CD8-positive, alpha-beta memory T cell (primary cell): ENCODE data around the gene RD3L. TPM values are rescaled to one million over a fixed set of nuclear protein-coding genes. Genes with fewer than 3 reads are reported as not detected.
"Not testable (repeated sequence)": the region's sequence is repeated elsewhere in the genome, so short reads cannot be mapped to it uniquely, and the experiment has no call there.

ENCODE experiments used
- CTCF ChIA-PET: fragments of 350-600 bp; sonication (Branson Sonifier 250); formaldehyde crosslinking; loops from one replicate; lab custom pipeline; 2021; ENCODE audit warnings: antibody characterized with exemption; lab: Charles Lee
- POLR2A ChIA-PET: fragments of 350-600 bp; sonication (Branson Sonifier 250); formaldehyde crosslinking; loops from one replicate; lab custom pipeline; 2021; ENCODE audit warnings: antibody characterized with exemption; lab: Charles Lee
- DNase-seq, 5 donors: peaks; one replicate each; pipeline versions ENCODE4 v3.0.0 to v3.0.0-alpha.2; 2020 to 2022; ENCODE audit warnings: mixed read lengths in 1 of 5
- H3K27ac ChIP-seq: one replicate; pipeline ENCODE4 v1.7.0; 2013; ENCODE audit warnings: low read depth, mild to moderate bottlenecking, low read length, moderate library complexity
- H3K27me3 ChIP-seq: 2 replicates; pipeline ENCODE4 v1.7.0; 2013; ENCODE audit warnings: low read length, mild to moderate bottlenecking; ENCODE audit not compliant: insufficient read depth, poor library complexity, severe bottlenecking
- H3K36me3 ChIP-seq: 2 replicates; pipeline ENCODE4 v1.7.0; 2013; ENCODE audit warnings: mild to moderate bottlenecking, low read length, moderate library complexity; ENCODE audit not compliant: insufficient read depth
- H3K4me1 ChIP-seq: 2 replicates; pipeline ENCODE4 v1.7.0; 2013; ENCODE audit warnings: mild to moderate bottlenecking, low read length, moderate library complexity; ENCODE audit not compliant: insufficient read depth
- H3K4me3 ChIP-seq: 2 replicates; pipeline ENCODE4 v1.7.0; 2013; ENCODE audit warnings: mild to moderate bottlenecking, low read length
- H3K9me3 ChIP-seq: 2 replicates; pipeline ENCODE4 v1.7.0; 2013; ENCODE audit warnings: mild to moderate bottlenecking, low read length
- H3K27ac Mint-ChIP-seq, 8 donors: one replicate each; pipeline ENCODE4 v1.8.0; 2020 to 2021; ENCODE audit warnings: mixed read lengths in 8 of 8, mild to moderate bottlenecking in 6 of 8, inconsistent platforms in 3 of 8, moderate library complexity in 3 of 8
- H3K27me3 Mint-ChIP-seq, 2 donors: one replicate each; pipeline ENCODE4 v1.8.0; 2020 to 2021; ENCODE audit warnings: mixed read lengths in 2 of 2, mild to moderate bottlenecking in 1 of 2, moderate library complexity in 1 of 2
- H3K36me3 Mint-ChIP-seq, 3 donors: one replicate each; pipeline ENCODE4 v1.8.0; 2020 to 2021; ENCODE audit warnings: mixed read lengths in 3 of 3, inconsistent platforms in 1 of 3, mild to moderate bottlenecking in 1 of 3
- H3K4me1 Mint-ChIP-seq, 3 donors: one replicate each; pipeline ENCODE4 v1.8.0; 2020 to 2021; ENCODE audit warnings: mixed read lengths in 3 of 3, inconsistent platforms in 1 of 3, mild to moderate bottlenecking in 1 of 3
- H3K4me3 Mint-ChIP-seq, 7 donors: one replicate each; pipeline ENCODE4 v1.8.0; 2020 to 2021; ENCODE audit warnings: mixed read lengths in 7 of 7, mild to moderate bottlenecking in 6 of 7, moderate library complexity in 4 of 7, inconsistent platforms in 2 of 7
- H3K9me3 Mint-ChIP-seq, 5 donors: one replicate each; pipeline ENCODE4 v1.8.0; 2020 to 2022; ENCODE audit warnings: mixed read lengths in 5 of 5, mild to moderate bottlenecking in 3 of 5, moderate library complexity in 2 of 5, inconsistent platforms in 1 of 5
- polyA plus RNA-seq: library from polyadenylated mRNA; unstranded; fragments of 300-500 nt; fragmentation: Illumina TruSeq; gene quantifications from one replicate; pipeline ENCODE4 v1.2.3, GENCODE V29; 2021
- total RNA-seq, 2 experiments: library from RNA; stranded (reverse); gene quantifications; one replicate each; pipeline ENCODE4 v1.2.3, GENCODE V29; 2021

Gene RD3L
- total RNA-seq (not detected), polyA plus RNA-seq (not detected)

GRCh38 chr14:103941973-103942736 lies at the start of gene RD3L:
Gene RD3L (minus strand): TSS chr14:103942529. CDS start chr14:103941695, 834 bp downstream.
- no peaks in the 10 kb centered on the region for H3K4me1 ChIP-seq
- POLR2A ChIA-PET: no interaction called here
- H3K27ac Mint-ChIP-seq: no peak within 1 kb of the TSS

GRCh38 chr14:103989964-103990363 lies 47.6 kb upstream of the RD3L start:
- ChIA-PET POLR2A (no interaction called here), CTCF (interaction anchor here (1.1 kb wide), 1 partner anchor 89 kb away, joined by 3 read pairs; no protein-coding TSS in a partner anchor)
- Histone ChIP-seq H3K9me3 (no peaks in the 10 kb centered on the region), H3K36me3 (no peaks in the 10 kb centered on the region), H3K27ac (no peak overlapping the region), H3K4me1 (no peaks in the 10 kb centered on the region), H3K4me3 (no peak overlapping the region), H3K27me3 (no peaks in the 10 kb centered on the region)
- Mint-ChIP-seq H3K36me3 (peaks cover 2 to 12% (median 3%) of the 10 kb centered on the region in 3 donors), H3K4me3 (no peak overlapping the region), H3K9me3 (peaks cover 5 to 25% (median 8%) of the 10 kb centered on the region in 5 donors), H3K27ac (no peak overlapping the region), H3K27me3 (peaks cover 26 to 57% of the 10 kb centered on the region in 2 donors), H3K4me1 (no peaks in the 10 kb centered on the region)
- no peak for DNase-seq

More at GRCh38 chr14:103941973-103942736, at the start of gene RD3L:
- Mint-ChIP-seq H3K4me1 (no peaks in the 10 kb centered on the region), H3K4me3 (no peak within 1 kb of the TSS), H3K27me3 (peaks cover 29 to 57% of the 10 kb centered on the region in 2 donors), H3K36me3 (no peaks in the 10 kb centered on the region), H3K9me3 (peaks cover 0 to 1% (median 0%) of the 10 kb centered on the region in 5 donors)
- Histone ChIP-seq H3K27ac (no peak within 1 kb of the TSS), H3K4me3 (no peak within 1 kb of the TSS), H3K36me3 (no peaks in the 10 kb centered on the region), H3K27me3 (peaks cover 5% of the 10 kb centered on the region), H3K9me3 (no peaks in the 10 kb centered on the region)
- DNase-seq: no peak
- CTCF ChIA-PET: interaction anchor here (1.2 kb wide), 1 partner anchor 15 kb away, joined by 3 read pairs; no protein-coding TSS in a partner anchor

GRCh38 chr14:103989034-103989433 lies 46.7 kb upstream of the RD3L start:
- H3K27me3 ChIP-seq: no peaks in the 10 kb centered on the region
- H3K4me1 Mint-ChIP-seq: no peaks in the 10 kb centered on the region
- no peak overlapping the region for H3K4me3 ChIP-seq
- H3K4me3 Mint-ChIP-seq: no peak overlapping the region
- CTCF ChIA-PET: interaction anchor here (1.1 kb wide), 1 partner anchor 88 kb away, joined by 3 read pairs; no protein-coding TSS in a partner anchor
- peaks cover 26 to 52% of the 10 kb centered on the region in 2 donors for H3K27me3 Mint-ChIP-seq
- H3K36me3 Mint-ChIP-seq: peaks cover 2 to 12% (median 3%) of the 10 kb centered on the region in 3 donors
- no peaks in the 10 kb centered on the region for H3K9me3 ChIP-seq
- DNase-seq: no peak
- H3K27ac ChIP-seq: no peak overlapping the region
- H3K36me3 ChIP-seq: no peaks in the 10 kb centered on the region
- POLR2A ChIA-PET: no interaction called here
- peaks cover 5 to 25% (median 8%) of the 10 kb centered on the region in 5 donors for H3K9me3 Mint-ChIP-seq
- H3K27ac Mint-ChIP-seq: no peak overlapping the region
- H3K4me1 ChIP-seq: no peaks in the 10 kb centered on the region

GRCh38 chr14:103984196-103984595 lies 41.9 kb upstream of the RD3L start:
- no peak overlapping the region for H3K4me3 ChIP-seq
- Mint-ChIP-seq H3K4me1 (no peaks in the 10 kb centered on the region), H3K4me3 (no peak overlapping the region), H3K27ac (no peak overlapping the region), H3K36me3 (peaks cover under 1 to 9% (median 1%) of the 10 kb centered on the region in 3 donors), H3K9me3 (peaks cover 4 to 15% (median 5%) of the 10 kb centered on the region in 5 donors), H3K27me3 (peaks cover 15 to 27% of the 10 kb centered on the region in 2 donors)
- no peaks in the 10 kb centered on the region for H3K4me1 ChIP-seq
- no peaks in the 10 kb centered on the region for H3K9me3 ChIP-seq
- H3K27me3 ChIP-seq: no peaks in the 10 kb centered on the region
- POLR2A ChIA-PET: no interaction called here
- CTCF ChIA-PET: no interaction called here
- no peaks in the 10 kb centered on the region for H3K36me3 ChIP-seq
- H3K27ac ChIP-seq: no peak overlapping the region
- DNase-seq: no peak

- DNase-seq, H3K4me3 ChIP-seq, H3K36me3 ChIP-seq, CTCF ChIA-PET, H3K4me1 ChIP-seq, H3K27ac Mint-ChIP-seq, H3K4me3 Mint-ChIP-seq, H3K27me3 ChIP-seq, H3K4me1 Mint-ChIP-seq, H3K36me3 Mint-ChIP-seq, H3K27ac ChIP-seq, H3K9me3 ChIP-seq, POLR2A ChIA-PET, H3K9me3 Mint-ChIP-seq: not testable (repeated sequence)
- H3K27me3 Mint-ChIP-seq: peaks cover 12 to 24% of the 10 kb centered on the region in 2 donors
Observed at GRCh38 chr14:103980623-103981238, 38.4 kb upstream of the RD3L start.

GRCh38 chr14:103974575-103974974 lies 32.2 kb upstream of the RD3L start:
- H3K27me3 Mint-ChIP-seq: peaks cover 10 to 20% of the 10 kb centered on the region in 2 donors
- peaks cover 0 to 4% (median 0%) of the 10 kb centered on the region in 5 donors for H3K9me3 Mint-ChIP-seq
- CTCF ChIA-PET: no interaction called here

GRCh38 chr14:103973354-103973753 lies 31.0 kb upstream of the RD3L start:
- Histone ChIP-seq H3K27me3 (no peaks in the 10 kb centered on the region), H3K9me3 (no peaks in the 10 kb centered on the region), H3K27ac (no peak overlapping the region), H3K4me3 (no peak overlapping the region), H3K4me1 (no peaks in the 10 kb centered on the region), H3K36me3 (no peaks in the 10 kb centered on the region)
- CTCF ChIA-PET: no interaction called here
- H3K4me3 Mint-ChIP-seq: no peak overlapping the region
- peaks cover 7 to 21% of the 10 kb centered on the region in 2 donors for H3K27me3 Mint-ChIP-seq
- no peaks in the 10 kb centered on the region for H3K4me1 Mint-ChIP-seq
- H3K27ac Mint-ChIP-seq: no peak overlapping the region
- H3K9me3 Mint-ChIP-seq: no peaks in the 10 kb centered on the region
- POLR2A ChIA-PET: no interaction called here
- no peaks in the 10 kb centered on the region for H3K36me3 Mint-ChIP-seq
- DNase-seq: no peak

More at GRCh38 chr14:103974575-103974974, 32.2 kb upstream of the RD3L start:
- no peaks in the 10 kb centered on the region for H3K4me1 Mint-ChIP-seq
- POLR2A ChIA-PET: no interaction called here
- H3K27ac Mint-ChIP-seq: no peak overlapping the region
- Histone ChIP-seq H3K9me3 (no peaks in the 10 kb centered on the region), H3K36me3 (no peaks in the 10 kb centered on the region), H3K27me3 (no peaks in the 10 kb centered on the region), H3K27ac (no peak overlapping the region), H3K4me1 (no peaks in the 10 kb centered on the region), H3K4me3 (no peak overlapping the region)
- DNase-seq: no peak
- H3K4me3 Mint-ChIP-seq: no peak overlapping the region
- no peaks in the 10 kb centered on the region for H3K36me3 Mint-ChIP-seq

- peaks cover 2 to 20% of the 10 kb centered on the region in 2 donors for H3K27me3 Mint-ChIP-seq
- Histone ChIP-seq H3K36me3 (no peaks in the 10 kb centered on the region), H3K4me3 (no peak overlapping the region), H3K4me1 (no peaks in the 10 kb centered on the region), H3K27me3 (no peaks in the 10 kb centered on the region), H3K9me3 (no peaks in the 10 kb centered on the region), H3K27ac (no peak overlapping the region)
- H3K27ac Mint-ChIP-seq: peak overlapping the region in 2 of 8 donors; percentile 51 to 58
- H3K4me1 Mint-ChIP-seq: no peaks in the 10 kb centered on the region
- H3K4me3 Mint-ChIP-seq: no peak overlapping the region
- ChIA-PET CTCF (no interaction called here), POLR2A (no interaction called here)
- H3K9me3 Mint-ChIP-seq: no peaks in the 10 kb centered on the region
- no peak for DNase-seq
- H3K36me3 Mint-ChIP-seq: no peaks in the 10 kb centered on the region
Observed at GRCh38 chr14:103969961-103970360, 27.6 kb upstream of the RD3L start.
